ENCODE data around the gene EIF2S1. TPM values are rescaled to one million over a fixed set of nuclear protein-coding genes. Genes with fewer than 3 reads are reported as not detected.

EIF2S1 gene
- 248 to 400 TPM (median 262 TPM) in 5 replicates for total RNA-seq (2022; extraction: Qiagen RNA extraction; ENCODE audit: low read depth)

GRCh38 chr14:67359775-67360469, at the start of gene EIF2S1, which contains the start of gene ATP6V1D:
TSS of gene EIF2S1 (plus strand) at chr14:67360328. CDS start at chr14:67364768, 4,440 bp downstream.
TSS of gene ATP6V1D (minus strand) at chr14:67359804. CDS start at chr14:67359698, 106 bp downstream.

GRCh38 chr14:67411820-67412421, 51.8 kb downstream of the EIF2S1 start, which contains the start of gene PLEK2:
TSS of gene PLEK2 (minus strand) at chr14:67412165. CDS start at chr14:67412059, 106 bp downstream.

Other genes starting within 250 kb of the EIF2S1 start
- gene GARIN2, start 170.9 kb upstream of the EIF2S1 start, total RNA-seq (2022; extraction: Qiagen RNA extraction; ENCODE audit: low read depth), result 0.09 to 0.19 TPM in 2 of 5 replicates, not detected in the others
- 15.3 to 20.1 TPM (median 17.4 TPM) in 5 replicates for gene PALS1, start 118.9 kb upstream of the EIF2S1 start, total RNA-seq (2022; extraction: Qiagen RNA extraction; ENCODE audit: low read depth)
- 71.3 to 122 TPM (median 78.2 TPM) in 5 replicates for gene ATP6V1D, start 524 bp upstream of the EIF2S1 start, total RNA-seq (2022; extraction: Qiagen RNA extraction; ENCODE audit: low read depth)
- gene PLEK2, start 51.8 kb downstream of the EIF2S1 start, total RNA-seq (2022; extraction: Qiagen RNA extraction; ENCODE audit: low read depth), result 26.5 to 31.9 TPM (median 27.8 TPM) in 5 replicates
- 0.17 to 0.57 TPM (median 0.24 TPM) in 5 replicates for gene TMEM229B, start 128.4 kb downstream of the EIF2S1 start, total RNA-seq (2022; extraction: Qiagen RNA extraction; ENCODE audit: low read depth)
- gene PLEKHH1, start 173.0 kb downstream of the EIF2S1 start, total RNA-seq (2022; extraction: Qiagen RNA extraction; ENCODE audit: low read depth), result 3.1 to 5.2 TPM (median 4.3 TPM) in 5 replicates
- 18.8 to 22.0 TPM (median 21.2 TPM) in 5 replicates for gene PIGH, start 239.9 kb downstream of the EIF2S1 start, total RNA-seq (2022; extraction: Qiagen RNA extraction; ENCODE audit: low read depth)

Measured in A549 treated with CpdA at 1 μM for 4 hours (cell line).